DOHH2 (cell line): ENCODE measurements around the gene LRRC27.

Experiments used
- H3F3A ChIP-seq: fragments of 200-600 bp; sonication (generic), shearing (Covaris generic); 2 replicates; pipeline ENCODE4 v1.6.0; 2016; ENCODE audit warnings: antibody characterized with exemption, mild to moderate bottlenecking; ENCODE audit not compliant: control insufficient read depth, insufficient read depth
- H3K27ac ChIP-seq: fragments of 200-600 bp; sonication (generic); 2 replicates; pipeline ENCODE4 v1.5.1; 2014; ENCODE audit warnings: low read depth, mild to moderate bottlenecking, low read length, moderate library complexity
- H3K27me3 ChIP-seq: fragments of 200-600 bp; sonication (generic); 2 replicates; pipeline ENCODE4 v1.6.1; 2014; ENCODE audit warnings: mild to moderate bottlenecking, low read length, mixed read lengths; ENCODE audit not compliant: control insufficient read depth
- H3K36me3 ChIP-seq: fragments of 200-600 bp; sonication (generic); 2 replicates; pipeline ENCODE4 v1.6.1; 2014; ENCODE audit warnings: mild to moderate bottlenecking, low read length, moderate library complexity, mixed read lengths; ENCODE audit not compliant: control insufficient read depth
- H3K4me1 ChIP-seq: fragments of 200-600 bp; sonication (generic); 2 replicates; pipeline ENCODE4 v1.6.1; 2014; ENCODE audit warnings: mild to moderate bottlenecking, low read length, mixed read lengths; ENCODE audit not compliant: control insufficient read depth
- H3K4me2 ChIP-seq: fragments of 200-600 bp; sonication (generic); 2 replicates; pipeline ENCODE4 v1.6.0; 2014; ENCODE audit warnings: mild to moderate bottlenecking, low read length, moderate library complexity
- H3K4me3 ChIP-seq: fragments of 200-600 bp; sonication (generic); 2 replicates; pipeline ENCODE4 v1.5.1; 2014; ENCODE audit warnings: mild to moderate bottlenecking, low read length, mixed read lengths
- H3K79me2 ChIP-seq: fragments of 200-600 bp; sonication (generic); 2 replicates; pipeline ENCODE4 v1.6.1; 2014; ENCODE audit warnings: mild to moderate bottlenecking, low read length, mixed read lengths; ENCODE audit not compliant: control insufficient read depth
- H3K9me2 ChIP-seq: fragments of 200-600 bp; sonication (generic); replicated peaks from 2 replicates; pipeline ENCODE4 v1.6.1; 2014; ENCODE audit warnings: mild to moderate bottlenecking, low read length, mixed read lengths; ENCODE audit not compliant: control insufficient read depth
- H3K9me3 ChIP-seq: fragments of 200-600 bp; sonication (generic); 2 replicates; pipeline ENCODE4 v1.6.1; 2014; ENCODE audit warnings: antibody characterized with exemption, low read length, mixed read lengths; ENCODE audit not compliant: control insufficient read depth, insufficient read depth
- H4K20me1 ChIP-seq: fragments of 200-600 bp; sonication (generic); 2 replicates; pipeline ENCODE4 v1.6.0; 2014; ENCODE audit warnings: low read depth, mild to moderate bottlenecking, antibody characterized with exemption, low read length, moderate library complexity; ENCODE audit not compliant: control insufficient read depth, insufficient read depth
- EZH2phosphoT487 ChIP-seq: fragments of 200-600 bp; sonication (generic); IDR thresholded peaks from 2 replicates; pipeline ENCODE4 v1.6.1; 2017; ENCODE audit warnings: borderline replicate concordance, mild to moderate bottlenecking, antibody characterized with exemption, low read length, moderate library complexity, mixed read lengths
- TF ChIP-seq, protein P1 (sequence below): fragments of 200-600 bp; sonication (generic); IDR thresholded peaks from one replicate; pipeline ENCODE4 v1.5.1; 2014; ENCODE audit warnings: antibody characterized with exemption, mild to moderate bottlenecking, low read depth, low read length; ENCODE audit not compliant: poor library complexity, severe bottlenecking

LRRC27 gene

DNA sequence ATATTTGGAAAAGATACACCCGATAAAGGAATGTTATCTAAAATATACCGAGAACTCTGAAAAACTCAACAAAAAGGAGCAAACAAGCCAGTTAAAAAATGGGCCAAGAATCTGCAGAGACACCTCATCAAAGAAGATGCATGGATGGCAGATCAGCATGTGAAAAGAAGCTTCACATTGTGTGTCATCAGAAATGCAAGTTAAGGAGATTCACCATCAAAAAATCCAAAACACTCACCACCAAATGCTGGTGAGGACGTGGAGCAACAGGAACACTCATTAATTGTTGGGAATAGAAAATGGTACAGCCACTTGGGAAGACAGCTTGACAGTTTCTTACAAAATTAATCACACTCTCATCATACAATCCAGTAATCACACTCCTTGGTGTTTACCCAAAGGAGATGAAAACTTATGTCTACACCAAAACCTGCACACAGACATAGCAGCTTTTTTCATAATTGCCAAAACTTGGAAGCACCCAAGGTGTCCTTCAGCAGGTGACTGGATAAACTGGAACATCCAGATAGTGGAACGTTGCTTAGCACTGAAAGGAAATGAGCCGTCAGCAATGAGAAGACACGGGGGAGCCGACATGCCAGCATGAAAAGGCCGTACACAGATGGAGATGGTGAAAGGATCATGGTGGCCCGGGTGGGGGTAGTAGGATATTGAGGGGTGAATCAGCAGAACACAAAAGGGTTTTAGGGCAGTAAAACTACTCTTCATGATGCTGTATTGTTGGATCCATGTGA lies 37.1 kb downstream of the LRRC27 start:
- no peak overlapping the region for H3K27ac ChIP-seq
- no peaks in the 10 kb centered on the region for H3F3A ChIP-seq
- H3K9me3 ChIP-seq: peaks cover 4% of the 10 kb centered on the region; the same call in 1 of the 2 replicates
- no peaks in the 10 kb centered on the region for H3K36me3 ChIP-seq
- H3K4me3 ChIP-seq: no peak overlapping the region
- H3K9me2 ChIP-seq: no peaks in the 10 kb centered on the region
- H3K79me2 ChIP-seq: no peaks in the 10 kb centered on the region
- H3K4me1 ChIP-seq: no peaks in the 10 kb centered on the region
- TF ChIP-seq EZH2phosphoT487: no peak
- TF ChIP-seq, protein P1, sequence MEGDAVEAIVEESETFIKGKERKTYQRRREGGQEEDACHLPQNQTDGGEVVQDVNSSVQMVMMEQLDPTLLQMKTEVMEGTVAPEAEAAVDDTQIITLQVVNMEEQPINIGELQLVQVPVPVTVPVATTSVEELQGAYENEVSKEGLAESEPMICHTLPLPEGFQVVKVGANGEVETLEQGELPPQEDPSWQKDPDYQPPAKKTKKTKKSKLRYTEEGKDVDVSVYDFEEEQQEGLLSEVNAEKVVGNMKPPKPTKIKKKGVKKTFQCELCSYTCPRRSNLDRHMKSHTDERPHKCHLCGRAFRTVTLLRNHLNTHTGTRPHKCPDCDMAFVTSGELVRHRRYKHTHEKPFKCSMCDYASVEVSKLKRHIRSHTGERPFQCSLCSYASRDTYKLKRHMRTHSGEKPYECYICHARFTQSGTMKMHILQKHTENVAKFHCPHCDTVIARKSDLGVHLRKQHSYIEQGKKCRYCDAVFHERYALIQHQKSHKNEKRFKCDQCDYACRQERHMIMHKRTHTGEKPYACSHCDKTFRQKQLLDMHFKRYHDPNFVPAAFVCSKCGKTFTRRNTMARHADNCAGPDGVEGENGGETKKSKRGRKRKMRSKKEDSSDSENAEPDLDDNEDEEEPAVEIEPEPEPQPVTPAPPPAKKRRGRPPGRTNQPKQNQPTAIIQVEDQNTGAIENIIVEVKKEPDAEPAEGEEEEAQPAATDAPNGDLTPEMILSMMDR: no peak
- H3K4me2 ChIP-seq: no peak overlapping the region
- no peaks in the 10 kb centered on the region for H3K27me3 ChIP-seq
- no peaks in the 10 kb centered on the region for H4K20me1 ChIP-seq

DNA sequence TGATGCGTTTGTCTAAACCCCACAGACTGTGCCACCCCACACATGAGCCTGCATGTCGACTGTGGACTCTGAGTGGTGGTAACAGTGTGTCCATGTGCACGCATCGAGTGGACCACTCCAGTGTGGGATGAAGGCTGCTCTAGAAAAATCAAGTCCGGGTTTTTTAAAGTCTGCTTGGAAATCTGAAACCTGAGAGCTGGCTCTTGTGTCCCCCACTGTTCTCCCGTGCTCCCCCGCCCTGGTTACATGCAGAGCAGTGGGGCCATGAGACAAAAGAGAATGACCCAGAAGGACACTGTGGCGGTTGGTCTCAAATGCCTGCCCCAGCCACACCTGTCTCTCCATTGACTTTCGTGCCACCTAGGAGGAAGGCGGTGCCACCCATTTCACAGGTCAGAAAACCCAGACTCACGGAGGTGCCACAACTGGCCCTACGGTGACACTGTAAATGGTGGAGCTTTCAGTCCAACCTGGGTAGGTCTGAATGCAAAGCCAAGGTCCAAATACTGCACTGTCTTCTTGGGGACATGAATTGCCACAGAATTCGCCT lies 37.7 kb downstream of the LRRC27 start:
- Histone ChIP-seq H3K27ac (no peak overlapping the region), H3K4me3 (no peak overlapping the region), H3F3A (no peaks in the 10 kb centered on the region), H3K9me2 (no peaks in the 10 kb centered on the region), H4K20me1 (no peaks in the 10 kb centered on the region), H3K79me2 (no peaks in the 10 kb centered on the region), H3K4me1 (no peaks in the 10 kb centered on the region), H3K9me3 (no peaks in the 10 kb centered on the region), H3K27me3 (no peaks in the 10 kb centered on the region), H3K36me3 (no peaks in the 10 kb centered on the region), H3K4me2 (no peak overlapping the region)
- TF ChIP-seq, protein P1: no peak
- TF ChIP-seq EZH2phosphoT487: no peak

DNA sequence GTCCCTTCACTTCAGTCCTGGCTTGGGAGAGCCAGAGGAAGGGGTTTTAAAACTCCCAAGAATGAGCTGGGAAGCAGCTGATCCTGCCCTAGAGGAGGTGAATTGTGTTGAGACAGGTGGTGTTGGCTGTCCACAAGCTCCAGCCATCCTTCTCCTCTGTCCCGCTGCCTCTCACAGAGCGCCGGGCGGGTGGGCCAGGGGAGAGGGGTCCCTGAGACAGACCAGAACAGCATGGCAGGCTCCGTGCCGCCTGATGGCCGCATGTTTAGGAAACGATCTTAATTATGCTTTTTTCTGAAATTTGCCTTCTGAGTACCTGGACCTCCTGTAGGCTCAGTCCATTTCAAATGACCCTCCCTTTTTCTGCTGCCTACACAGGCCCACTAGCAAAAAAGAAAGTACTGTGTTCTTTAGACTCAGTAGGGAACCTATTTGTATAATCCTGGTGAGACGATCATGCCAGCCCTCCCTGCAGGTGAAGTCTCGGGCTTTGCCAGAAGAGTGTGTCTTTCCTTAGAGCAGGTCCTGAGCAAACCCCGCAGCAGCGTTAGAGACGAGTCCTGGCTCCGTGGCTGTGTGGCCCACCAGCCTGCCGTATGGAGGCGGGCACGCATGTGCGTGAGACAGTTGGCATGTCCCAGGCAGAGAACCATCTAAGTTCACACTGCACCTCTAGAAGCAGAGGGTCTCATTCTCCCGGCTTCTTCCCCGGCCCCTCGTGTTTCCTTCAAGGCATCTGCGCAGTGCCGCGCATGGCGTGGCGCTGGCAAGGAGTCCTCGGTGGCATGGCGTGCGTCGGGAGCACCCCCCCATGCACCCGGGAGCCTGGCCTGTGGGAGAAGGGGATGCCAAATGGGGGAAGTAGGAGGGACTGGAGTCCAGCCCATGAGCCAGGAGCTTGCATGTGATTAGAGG lies 38.7 kb downstream of the LRRC27 start:
- no peaks in the 10 kb centered on the region for H3K36me3 ChIP-seq

More for the DNA sequence above, 38.7 kb downstream of the LRRC27 start:
- no peaks in the 10 kb centered on the region for H3K9me2 ChIP-seq
- no peaks in the 10 kb centered on the region for H3F3A ChIP-seq
- no peaks in the 10 kb centered on the region for H4K20me1 ChIP-seq
- no peaks in the 10 kb centered on the region for H3K4me1 ChIP-seq
- TF ChIP-seq, protein P1: no peak
- no peak for TF ChIP-seq EZH2phosphoT487
- no peak overlapping the region for H3K4me2 ChIP-seq
- H3K9me3 ChIP-seq: no peaks in the 10 kb centered on the region
- H3K4me3 ChIP-seq: no peak overlapping the region
- no peak overlapping the region for H3K27ac ChIP-seq
- no peaks in the 10 kb centered on the region for H3K79me2 ChIP-seq
- no peaks in the 10 kb centered on the region for H3K27me3 ChIP-seq
